Endothelial cell (in vitro differentiated cells): Measurements from ENCODE around the gene ANGPTL7. TPM values are rescaled to one million over a fixed set of nuclear protein-coding genes. Genes with fewer than 3 reads are reported as not detected.

Experiments used
- DNase-seq: peaks from one replicate; pipeline ENCODE4 v3.0.0; 2021; ENCODE audit warnings: low spot score
- H3K27ac Mint-ChIP-seq: one replicate; pipeline ENCODE4 v1.8.0; 2021; ENCODE audit warnings: mixed read lengths, inconsistent platforms; ENCODE audit not compliant: unreplicated experiment
- H3K27me3 Mint-ChIP-seq: one replicate; pipeline ENCODE4 v1.8.0; 2021; ENCODE audit warnings: mild to moderate bottlenecking, moderate library complexity, mixed read lengths, inconsistent platforms; ENCODE audit not compliant: unreplicated experiment
- H3K36me3 Mint-ChIP-seq: one replicate; pipeline ENCODE4 v1.8.0; 2021; ENCODE audit warnings: mild to moderate bottlenecking, low read depth, mixed read lengths, inconsistent platforms; ENCODE audit not compliant: unreplicated experiment
- H3K4me1 Mint-ChIP-seq: one replicate; pipeline ENCODE4 v1.8.0; 2021; ENCODE audit warnings: mild to moderate bottlenecking, mixed read lengths, inconsistent platforms; ENCODE audit not compliant: unreplicated experiment
- H3K4me3 Mint-ChIP-seq: one replicate; pipeline ENCODE4 v1.8.0; 2021; ENCODE audit warnings: mild to moderate bottlenecking, mixed read lengths, inconsistent platforms; ENCODE audit not compliant: unreplicated experiment
- H3K9me3 Mint-ChIP-seq: one replicate; pipeline ENCODE4 v1.8.0; 2021; ENCODE audit warnings: mixed read lengths, inconsistent platforms; ENCODE audit not compliant: unreplicated experiment
- CTCF ChIP-seq: fragments of 200-600 bp; sonication (generic); IDR thresholded peaks from one replicate; pipeline ENCODE4 v1.5.0; 2021; ENCODE audit warnings: antibody characterized with exemption; ENCODE audit not compliant: unreplicated experiment
- long read RNA-seq: library from polyadenylated mRNA; unstranded; transcript quantifications from one replicate; pipeline ENCODE4 v2.0.0, GENCODE V29; 2020; ENCODE audit not compliant: unreplicated experiment
- total RNA-seq: library from RNA; stranded (reverse); fragmentation: NEBNext Ultra II Directional; extraction: Animal tissue kit (Norgen Biotek cat#: 25700); gene quantifications from one replicate; pipeline ENCODE4 v1.2.1, GENCODE V29; 2021; ENCODE audit not compliant: unreplicated experiment

Gene ANGPTL7
- total RNA-seq, result not detected
- long read RNA-seq, result 0 reads

GRCh38 chr1:11188858-11189451 is at the start of gene ANGPTL7:
TSS of gene ANGPTL7 (plus strand) at chr1:11189355. CDS start at chr1:11189580, 225 bp downstream.
- no peak for DNase-seq
- no peak within 1 kb of the TSS for H3K4me3 Mint-ChIP-seq
- no peak for TF ChIP-seq CTCF
- peaks cover 8% of the 10 kb centered on the region for H3K36me3 Mint-ChIP-seq
- no peaks in the 10 kb centered on the region for H3K27me3 Mint-ChIP-seq
- peaks cover 7% of the 10 kb centered on the region for H3K4me1 Mint-ChIP-seq
- H3K9me3 Mint-ChIP-seq, result no peaks in the 10 kb centered on the region
- H3K27ac Mint-ChIP-seq, result no peak within 1 kb of the TSS

- Mint-ChIP-seq H3K4me3 (no peak overlapping the region), H3K27me3 (peaks cover 1% of the 10 kb centered on the region), H3K27ac (no peak overlapping the region), H3K4me1 (no peaks in the 10 kb centered on the region), H3K36me3 (peaks cover 25% of the 10 kb centered on the region), H3K9me3 (no peaks in the 10 kb centered on the region)
- TF ChIP-seq CTCF, result no peak
- DNase-seq, result no peak
Measured at GRCh38 chr1:11142618-11143391, 46.4 kb upstream of the ANGPTL7 start.

GRCh38 chr1:11143401-11143800 is 45.8 kb upstream of the ANGPTL7 start:
- TF ChIP-seq CTCF, result no peak
- Mint-ChIP-seq H3K4me3 (no peak overlapping the region), H3K9me3 (no peaks in the 10 kb centered on the region), H3K27ac (no peak overlapping the region), H3K4me1 (no peaks in the 10 kb centered on the region), H3K36me3 (peaks cover 24% of the 10 kb centered on the region), H3K27me3 (peaks cover 1% of the 10 kb centered on the region)
- no peak for DNase-seq

- Mint-ChIP-seq H3K36me3 (peaks cover 19% of the 10 kb centered on the region), H3K27me3 (peaks cover 1% of the 10 kb centered on the region), H3K27ac (no peak overlapping the region), H3K4me3 (no peak overlapping the region), H3K4me1 (no peaks in the 10 kb centered on the region), H3K9me3 (no peaks in the 10 kb centered on the region)
- TF ChIP-seq CTCF, result no peak
- DNase-seq, result no peak
Measured at GRCh38 chr1:11143907-11144306, 45.2 kb upstream of the ANGPTL7 start.
